Measurements from ENCODE around the gene CPT1A.

CPT1A gene

GRCh38 chr11:68743539-68743938, 98.2 kb downstream of the CPT1A start:
- no peak overlapping the region for H3K27ac Mint-ChIP-seq
- DNase-seq: no peak
- H3K27me3 Mint-ChIP-seq (ENCODE audit: low read depth, poor library complexity): peaks cover 13% of the 10 kb centered on the region
- H3K9me3 Mint-ChIP-seq: no peaks in the 10 kb centered on the region
- H3K4me3 Mint-ChIP-seq: no peak overlapping the region
- no peak for TF ChIP-seq CTCF (IDR thresholded peaks at IDR 0.05)
- peaks cover 24% of the 10 kb centered on the region for H3K4me1 Mint-ChIP-seq
- H3K36me3 Mint-ChIP-seq (ENCODE audit: low read depth): peaks cover 5% of the 10 kb centered on the region

- H3K27ac Mint-ChIP-seq: peak overlapping the region; percentile 28
- DNase-seq: no peak
- H3K36me3 Mint-ChIP-seq (ENCODE audit: low read depth): peaks cover under 1% of the 10 kb centered on the region
- no peaks in the 10 kb centered on the region for H3K9me3 Mint-ChIP-seq
- no peak overlapping the region for H3K4me3 Mint-ChIP-seq
- TF ChIP-seq CTCF (IDR thresholded peaks at IDR 0.05): no peak
- H3K4me1 Mint-ChIP-seq: peaks cover 24% of the 10 kb centered on the region
- H3K27me3 Mint-ChIP-seq (ENCODE audit: low read depth, poor library complexity): peaks cover 9% of the 10 kb centered on the region
Measured at GRCh38 chr11:68741463-68741862, 100.3 kb downstream of the CPT1A start.

GRCh38 chr11:68735646-68736045, 106.1 kb downstream of the CPT1A start:
- DNase-seq: no peak
- Mint-ChIP-seq H3K27me3 (ENCODE audit: low read depth, poor library complexity) (peaks cover 12% of the 10 kb centered on the region), H3K9me3 (no peaks in the 10 kb centered on the region), H3K27ac (no peak overlapping the region), H3K4me1 (peaks cover 15% of the 10 kb centered on the region), H3K36me3 (ENCODE audit: low read depth) (no peaks in the 10 kb centered on the region), H3K4me3 (no peak overlapping the region)
- no peak for TF ChIP-seq CTCF (IDR thresholded peaks at IDR 0.05)

- Mint-ChIP-seq H3K27ac (no peak overlapping the region), H3K36me3 (ENCODE audit: low read depth) (no peaks in the 10 kb centered on the region), H3K9me3 (no peaks in the 10 kb centered on the region), H3K27me3 (ENCODE audit: low read depth, poor library complexity) (peaks cover 12% of the 10 kb centered on the region), H3K4me1 (peaks cover 13% of the 10 kb centered on the region), H3K4me3 (no peak overlapping the region)
- TF ChIP-seq CTCF (IDR thresholded peaks at IDR 0.05): no peak
- DNase-seq: no peak
Measured at GRCh38 chr11:68735125-68735524, 106.6 kb downstream of the CPT1A start.

GRCh38 chr11:68734111-68734510, 107.6 kb downstream of the CPT1A start:
- H3K9me3 Mint-ChIP-seq: no peaks in the 10 kb centered on the region
- no peak for TF ChIP-seq CTCF (IDR thresholded peaks at IDR 0.05)
- H3K36me3 Mint-ChIP-seq (ENCODE audit: low read depth): no peaks in the 10 kb centered on the region
- H3K27ac Mint-ChIP-seq: no peak overlapping the region
- H3K4me3 Mint-ChIP-seq: no peak overlapping the region
- no peak for DNase-seq
- H3K4me1 Mint-ChIP-seq: peaks cover 13% of the 10 kb centered on the region
- H3K27me3 Mint-ChIP-seq (ENCODE audit: low read depth, poor library complexity): peaks cover 12% of the 10 kb centered on the region

- no peaks in the 10 kb centered on the region for H3K4me1 Mint-ChIP-seq
- no peaks in the 10 kb centered on the region for H3K9me3 Mint-ChIP-seq
- no peaks in the 10 kb centered on the region for H3K36me3 Mint-ChIP-seq (ENCODE audit: low read depth)
- H3K4me3 Mint-ChIP-seq: no peak overlapping the region
- DNase-seq: no peak
- H3K27ac Mint-ChIP-seq: no peak overlapping the region
- peaks cover 17% of the 10 kb centered on the region for H3K27me3 Mint-ChIP-seq (ENCODE audit: low read depth, poor library complexity)
- no peak for TF ChIP-seq CTCF (IDR thresholded peaks at IDR 0.05)
Measured at GRCh38 chr11:68727783-68728182, 113.9 kb downstream of the CPT1A start.
